Activated CD8-positive, alpha-beta memory T cell treated with anti-CD3 and anti-CD28 coated beads for 24 hours (primary cell): Measurements from ENCODE around the gene ASIC4.

Source experiments
- DNase-seq: peaks from one replicate; pipeline ENCODE4 v3.0.0-alpha.2; 2020

The ASIC4 gene

GRCh38 chr2:219570924-219571310 is 56.6 kb downstream of the ASIC4 start:
- no peak for DNase-seq

DNA sequence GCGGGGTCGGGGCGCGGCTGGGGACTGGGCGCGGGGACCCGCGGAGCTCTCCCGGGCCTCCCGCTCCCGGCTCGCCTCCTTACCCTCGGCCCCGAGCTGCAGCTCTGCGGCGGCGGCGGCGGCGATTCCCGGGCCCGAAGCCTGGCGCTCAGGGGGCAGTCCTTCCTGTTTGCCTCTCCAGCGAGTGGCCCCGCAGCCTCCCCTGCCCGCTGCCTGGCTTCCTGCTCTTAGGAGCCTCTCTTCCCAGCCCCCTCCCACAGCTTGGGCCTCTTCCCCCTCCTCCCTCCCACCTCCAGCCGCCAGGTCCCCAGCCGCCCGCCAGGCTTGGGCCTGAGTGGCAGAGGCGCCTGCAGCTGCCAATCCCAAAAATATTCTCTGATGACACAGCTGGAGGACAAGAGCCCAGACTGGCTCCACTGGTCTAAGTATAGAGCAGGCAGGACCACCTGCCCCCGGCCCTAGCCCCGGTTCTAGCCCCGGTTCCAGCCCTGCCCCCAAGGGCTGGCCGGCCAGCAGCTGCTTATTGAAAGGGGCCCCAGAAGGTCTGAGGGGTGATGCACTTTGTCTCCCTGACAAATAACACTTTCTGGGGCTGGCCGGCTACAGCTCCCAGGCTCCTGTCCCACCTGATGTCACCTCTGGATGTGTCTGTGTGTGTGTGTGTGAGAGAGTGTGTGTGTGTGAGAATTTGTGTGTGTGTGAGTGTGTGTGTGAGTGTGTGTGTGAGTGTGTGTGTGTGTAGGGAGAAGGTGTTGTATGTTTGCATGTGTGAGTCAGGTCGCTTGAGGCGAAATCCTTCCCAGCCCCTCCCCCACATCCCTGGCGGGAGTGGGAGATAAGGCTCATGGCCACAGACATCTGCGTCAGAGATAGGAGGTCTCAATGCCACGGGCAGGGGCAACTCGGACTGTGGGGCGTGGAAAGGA is 57.3 kb downstream of the ASIC4 start, which contains the start of gene OBSL1:
Gene OBSL1 (minus strand): TSS at position 229 of the 926 bp plus-strand sequence. CDS start 307 bp downstream, outside the sequence.
- DNase-seq: peak; percentile 66

- DNase-seq: no peak
Measured at GRCh38 chr2:219572237-219573001, 58.1 kb downstream of the ASIC4 start, which contains the start of gene INHA. Gene INHA, plus strand, starts transcription at chr2:219572310. Its CDS starts 65 bp downstream, at chr2:219572375.

DNA sequence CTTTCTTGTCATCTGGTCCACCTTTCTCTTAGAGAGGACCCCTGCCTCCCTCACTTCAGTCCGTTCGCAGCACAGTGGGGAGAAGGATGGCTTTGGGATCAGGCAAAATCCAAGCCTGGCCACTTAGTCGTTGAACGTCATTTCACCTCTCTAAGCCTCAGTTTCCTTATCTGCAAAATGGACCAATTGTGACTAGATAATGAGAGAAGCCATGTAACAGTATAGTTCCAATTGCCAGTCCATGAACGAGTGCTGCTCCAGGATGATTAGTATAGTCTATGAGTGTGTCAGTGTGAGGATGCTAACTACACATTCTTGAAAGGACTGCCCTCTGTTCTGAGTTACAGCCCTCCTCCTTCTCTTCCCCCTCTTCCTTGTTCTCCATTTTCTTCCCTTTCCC is 58.9 kb downstream of the ASIC4 start:
- DNase-seq: no peak

DNA sequence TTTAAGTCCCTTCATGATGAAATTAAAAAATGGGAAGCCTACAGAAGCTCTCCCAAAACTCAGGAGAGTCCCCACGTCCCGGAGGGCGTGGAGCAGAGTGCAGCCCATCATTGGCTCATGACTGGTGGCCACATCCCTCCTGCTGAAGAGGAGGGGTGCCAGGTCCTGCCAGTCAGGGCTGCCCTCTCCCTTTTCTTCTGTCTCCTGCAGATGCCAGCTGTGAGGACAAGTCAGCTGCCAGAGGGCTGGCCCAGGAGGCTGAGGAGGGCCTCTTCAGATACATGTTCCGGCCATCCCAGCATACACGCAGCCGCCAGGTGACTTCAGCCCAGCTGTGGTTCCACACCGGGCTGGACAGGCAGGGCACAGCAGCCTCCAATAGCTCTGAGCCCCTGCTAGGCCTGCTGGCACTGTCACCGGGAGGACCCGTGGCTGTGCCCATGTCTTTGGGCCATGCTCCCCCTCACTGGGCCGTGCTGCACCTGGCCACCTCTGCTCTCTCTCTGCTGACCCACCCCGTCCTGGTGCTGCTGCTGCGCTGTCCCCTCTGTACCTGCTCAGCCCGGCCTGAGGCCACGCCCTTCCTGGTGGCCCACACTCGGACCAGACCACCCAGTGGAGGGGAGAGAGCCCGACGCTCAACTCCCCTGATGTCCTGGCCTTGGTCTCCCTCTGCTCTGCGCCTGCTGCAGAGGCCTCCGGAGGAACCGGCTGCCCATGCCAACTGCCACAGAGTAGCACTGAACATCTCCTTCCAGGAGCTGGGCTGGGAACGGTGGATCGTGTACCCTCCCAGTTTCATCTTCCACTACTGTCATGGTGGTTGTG is 60.4 kb downstream of the ASIC4 start:
- DNase-seq: no peak

- DNase-seq: no peak
Measured at GRCh38 chr2:219575566-219576504, 61.6 kb downstream of the ASIC4 start.

GRCh38 chr2:219576505-219577388 is 62.5 kb downstream of the ASIC4 start:
- DNase-seq: no peak

DNA sequence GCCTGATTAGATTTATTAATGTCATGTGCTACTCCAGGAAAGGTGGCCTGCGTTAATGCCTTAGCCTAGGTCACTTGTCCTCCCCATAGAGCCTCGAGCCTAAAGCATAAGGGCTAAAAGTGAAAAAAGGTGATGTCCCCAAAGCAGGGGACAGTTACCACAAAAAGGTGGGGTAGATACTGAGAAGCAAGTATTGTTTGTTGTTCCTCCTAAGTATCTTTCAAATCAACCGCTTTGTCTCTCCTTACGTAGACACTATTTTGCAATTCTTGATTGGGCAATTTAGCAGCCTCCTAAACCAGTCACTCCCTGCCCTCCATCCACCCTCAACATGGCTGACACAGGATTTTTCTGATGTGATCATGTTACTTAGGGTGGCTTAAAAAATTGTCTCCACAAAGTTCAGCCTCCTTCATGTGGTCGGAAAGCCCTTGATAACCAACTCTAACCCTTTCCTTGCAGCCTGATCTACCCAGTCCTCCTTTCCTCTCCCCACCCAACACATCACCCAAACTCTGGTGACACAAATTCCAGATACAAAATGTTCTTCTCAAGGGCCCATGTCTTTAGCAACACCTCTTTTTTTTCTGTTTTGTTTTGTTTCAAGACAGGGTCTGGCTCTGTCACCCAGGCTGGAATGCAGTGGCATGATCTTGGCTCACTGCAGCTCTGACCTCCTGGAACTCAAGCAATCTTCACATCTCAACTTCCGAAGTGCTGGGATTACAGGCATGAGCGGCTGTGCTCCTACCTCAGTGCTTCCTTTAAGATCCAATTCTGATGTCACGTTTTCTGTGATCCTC is 64.7 kb downstream of the ASIC4 start:
- no peak for DNase-seq

- no peak for DNase-seq
Measured at GRCh38 chr2:219581346-219581745, 67.1 kb downstream of the ASIC4 start.
